Mammary epithelial cell (primary cell): Measurements from ENCODE around the gene DDC.

Experiments
- EZH2 ChIP-seq: IDR thresholded peaks from 2 replicates; pipeline ENCODE4 v1.6.1; 2012; ENCODE audit warnings: low read length, inconsistent platforms, borderline replicate concordance
- TF ChIP-seq, protein P1 (sequence below), 2 donors: IDR thresholded peaks in 1 of 2; conservative IDR thresholded peaks in 1 of 2; 2 replicates each; pipeline ENCODE4 v1.5.1; 2011 to 2012; ENCODE audit warnings: inconsistent platforms in 2 of 2, low read length in 2 of 2, mild to moderate bottlenecking in 2 of 2, control low read depth in 1 of 2, low read depth in 1 of 2; ENCODE audit not compliant: insufficient read depth in 1 of 2; ENCODE audit errors: extremely low read depth in 1 of 2

DNA sequence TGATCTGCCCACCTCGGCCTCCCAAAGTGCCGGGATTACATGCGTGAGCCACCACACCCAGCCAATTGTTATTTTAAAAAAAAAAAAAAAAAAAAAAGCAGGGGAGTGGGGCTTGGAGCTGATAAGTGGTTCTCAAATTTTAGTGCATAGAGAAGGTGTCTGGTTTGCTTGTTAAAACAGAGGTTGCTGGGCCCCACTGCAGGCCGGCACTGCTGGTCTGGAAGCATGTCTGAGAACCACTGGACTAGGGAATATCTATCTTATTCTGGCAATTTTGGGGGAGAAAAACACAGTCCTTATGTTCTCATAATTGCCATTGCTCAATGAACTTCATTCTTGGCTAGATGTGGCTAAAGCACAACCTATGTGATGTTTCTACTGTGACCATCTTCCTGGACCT is 96.0 kb downstream of the DDC start:
- TF ChIP-seq, protein P1, sequence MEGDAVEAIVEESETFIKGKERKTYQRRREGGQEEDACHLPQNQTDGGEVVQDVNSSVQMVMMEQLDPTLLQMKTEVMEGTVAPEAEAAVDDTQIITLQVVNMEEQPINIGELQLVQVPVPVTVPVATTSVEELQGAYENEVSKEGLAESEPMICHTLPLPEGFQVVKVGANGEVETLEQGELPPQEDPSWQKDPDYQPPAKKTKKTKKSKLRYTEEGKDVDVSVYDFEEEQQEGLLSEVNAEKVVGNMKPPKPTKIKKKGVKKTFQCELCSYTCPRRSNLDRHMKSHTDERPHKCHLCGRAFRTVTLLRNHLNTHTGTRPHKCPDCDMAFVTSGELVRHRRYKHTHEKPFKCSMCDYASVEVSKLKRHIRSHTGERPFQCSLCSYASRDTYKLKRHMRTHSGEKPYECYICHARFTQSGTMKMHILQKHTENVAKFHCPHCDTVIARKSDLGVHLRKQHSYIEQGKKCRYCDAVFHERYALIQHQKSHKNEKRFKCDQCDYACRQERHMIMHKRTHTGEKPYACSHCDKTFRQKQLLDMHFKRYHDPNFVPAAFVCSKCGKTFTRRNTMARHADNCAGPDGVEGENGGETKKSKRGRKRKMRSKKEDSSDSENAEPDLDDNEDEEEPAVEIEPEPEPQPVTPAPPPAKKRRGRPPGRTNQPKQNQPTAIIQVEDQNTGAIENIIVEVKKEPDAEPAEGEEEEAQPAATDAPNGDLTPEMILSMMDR (conservative IDR thresholded peaks at IDR 0.05 in 1 of 2, IDR thresholded peaks at IDR 0.05 in 1 of 2; ENCODE audit: extremely low read depth in 1 of 2, insufficient read depth in 1 of 2, low read depth in 1 of 2, low read length in 2 of 2) = no peak
- TF ChIP-seq EZH2 = no peak
